Smooth muscle cell (in vitro differentiated cells): ENCODE data around the gene DHRS11. TPM values are rescaled to one million over a fixed set of nuclear protein-coding genes. Genes with fewer than 3 reads are reported as not detected.

Source experiments
- DNase-seq: peaks from one replicate; lab custom pipeline; 2025; ENCODE audit not compliant: unreplicated experiment; lab: John Stamatoyannopoulos, UW
- H2AFZ ChIP-seq: fragments of 200-600 bp; sonication (generic); 2 replicates; pipeline ENCODE4 v1.6.0; 2016; ENCODE audit warnings: antibody characterized with exemption, low read depth, mild to moderate bottlenecking
- H3F3A ChIP-seq: fragments of 200-600 bp; sonication (generic); 2 replicates; pipeline ENCODE4 v1.6.0; 2017; ENCODE audit warnings: antibody characterized with exemption, low read depth
- H3K27ac ChIP-seq: fragments of 200-600 bp; sonication (generic); 2 replicates; pipeline ENCODE4 v1.5.1; 2016; ENCODE audit warnings: low read depth, mild to moderate bottlenecking
- H3K27me3 ChIP-seq: fragments of 200-600 bp; sonication (generic); 2 replicates; pipeline ENCODE4 v1.6.1; 2016; ENCODE audit warnings: low read depth, mild to moderate bottlenecking
- H3K36me3 ChIP-seq: fragments of 200-600 bp; sonication (generic); 2 replicates; pipeline ENCODE4 v1.5.1; 2016; ENCODE audit warnings: low read depth
- H3K4me1 ChIP-seq: fragments of 200-600 bp; sonication (generic); 2 replicates; pipeline ENCODE4 v1.5.1; 2016; ENCODE audit warnings: low read depth
- H3K4me2 ChIP-seq: fragments of 200-600 bp; sonication (generic); 2 replicates; pipeline ENCODE4 v1.6.0; 2016; ENCODE audit warnings: mild to moderate bottlenecking
- H3K4me3 ChIP-seq: fragments of 200-600 bp; sonication (generic); 2 replicates; pipeline ENCODE4 v1.5.1; 2016; ENCODE audit warnings: mild to moderate bottlenecking
- H3K79me2 ChIP-seq: fragments of 200-600 bp; sonication (generic); 2 replicates; pipeline ENCODE4 v1.6.0; 2016; ENCODE audit warnings: low read depth, mild to moderate bottlenecking
- H3K9ac ChIP-seq: fragments of 200-600 bp; sonication (generic); 2 replicates; pipeline ENCODE4 v1.6.0; 2016; ENCODE audit warnings: low read depth
- H3K9me3 ChIP-seq: fragments of 200-600 bp; sonication (generic); replicated peaks from 2 replicates; pipeline ENCODE4 v1.5.1; 2016; ENCODE audit warnings: low read depth
- H4K20me1 ChIP-seq: fragments of 200-600 bp; sonication (generic); 2 replicates; pipeline ENCODE4 v1.6.0; 2016; ENCODE audit warnings: low read depth
- WGBS: methylation state at CpG from one replicate; pipeline ENCODE4 v1.1.7; 2016; ENCODE audit warnings: low lambda C conversion rate; 5-methylcytosine and 5-hydroxymethylcytosine counted together
- polyA plus RNA-seq: library from polyadenylated mRNA; unstranded; fragments of >200 nt; fragmentation: Nextera tagmentation; extraction: Ambion mirVana; gene quantifications from 2 replicates; pipeline ENCODE4 v1.2.1, GENCODE V29; 2016
- total RNA-seq: library from RNA; depleted of rRNA; stranded (reverse); fragments of >200 nt; gene quantifications from 2 replicates; pipeline ENCODE4 v1.2.3, GENCODE V29; 2014
- TF ChIP-seq, protein P1 (sequence below): fragments of 200-600 bp; sonication (generic); IDR thresholded peaks from 2 replicates; pipeline ENCODE4 v1.5.1; 2017; ENCODE audit warnings: borderline replicate concordance, mild to moderate bottlenecking, antibody characterized with exemption; ENCODE audit not compliant: insufficient read depth, poor library complexity, severe bottlenecking

Gene DHRS11
- total and polyA plus RNA-seq, 2 experiments from 2014 or later = 3.1 to 9.4 TPM

DNA sequence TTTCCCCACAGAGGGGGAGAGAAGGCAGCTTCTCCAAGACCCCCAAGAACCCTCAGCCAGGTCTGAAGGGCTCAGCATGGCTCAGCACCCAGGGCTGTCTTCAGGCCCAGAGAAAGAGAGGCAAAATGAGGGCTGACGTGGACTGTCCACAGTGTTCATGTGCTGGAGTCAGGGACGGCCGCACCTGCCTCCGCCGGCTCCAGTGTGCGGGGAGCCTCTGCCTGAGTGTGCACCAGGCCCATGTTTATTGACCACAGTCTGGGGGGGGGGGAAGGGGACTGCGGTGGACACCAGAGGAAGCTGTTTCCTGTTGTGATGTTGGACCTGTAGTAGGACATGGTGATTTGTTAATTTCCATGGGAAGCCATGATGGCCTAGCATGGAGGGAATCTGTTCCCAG is 16.6 kb downstream of the DHRS11 start:
- Histone ChIP-seq H3K79me2 (peaks cover 4% of the 10 kb centered on the region), H3F3A (no peaks in the 10 kb centered on the region), H3K9me3 (no peaks in the 10 kb centered on the region), H3K27me3 (no peaks in the 10 kb centered on the region), H3K4me2 (no peak overlapping the region), H3K4me3 (no peak overlapping the region), H3K36me3 (no peaks in the 10 kb centered on the region), H4K20me1 (no peaks in the 10 kb centered on the region), H3K4me1 (peaks cover 6% of the 10 kb centered on the region), H3K9ac (no peak overlapping the region), H3K27ac (no peak overlapping the region), H2AFZ (no peak overlapping the region)
- TF ChIP-seq, protein P1, sequence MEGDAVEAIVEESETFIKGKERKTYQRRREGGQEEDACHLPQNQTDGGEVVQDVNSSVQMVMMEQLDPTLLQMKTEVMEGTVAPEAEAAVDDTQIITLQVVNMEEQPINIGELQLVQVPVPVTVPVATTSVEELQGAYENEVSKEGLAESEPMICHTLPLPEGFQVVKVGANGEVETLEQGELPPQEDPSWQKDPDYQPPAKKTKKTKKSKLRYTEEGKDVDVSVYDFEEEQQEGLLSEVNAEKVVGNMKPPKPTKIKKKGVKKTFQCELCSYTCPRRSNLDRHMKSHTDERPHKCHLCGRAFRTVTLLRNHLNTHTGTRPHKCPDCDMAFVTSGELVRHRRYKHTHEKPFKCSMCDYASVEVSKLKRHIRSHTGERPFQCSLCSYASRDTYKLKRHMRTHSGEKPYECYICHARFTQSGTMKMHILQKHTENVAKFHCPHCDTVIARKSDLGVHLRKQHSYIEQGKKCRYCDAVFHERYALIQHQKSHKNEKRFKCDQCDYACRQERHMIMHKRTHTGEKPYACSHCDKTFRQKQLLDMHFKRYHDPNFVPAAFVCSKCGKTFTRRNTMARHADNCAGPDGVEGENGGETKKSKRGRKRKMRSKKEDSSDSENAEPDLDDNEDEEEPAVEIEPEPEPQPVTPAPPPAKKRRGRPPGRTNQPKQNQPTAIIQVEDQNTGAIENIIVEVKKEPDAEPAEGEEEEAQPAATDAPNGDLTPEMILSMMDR = no peak
- no peak for DNase-seq
- WGBS = 98% methylated on average over 7 of the region's 7 CpGs

DNA sequence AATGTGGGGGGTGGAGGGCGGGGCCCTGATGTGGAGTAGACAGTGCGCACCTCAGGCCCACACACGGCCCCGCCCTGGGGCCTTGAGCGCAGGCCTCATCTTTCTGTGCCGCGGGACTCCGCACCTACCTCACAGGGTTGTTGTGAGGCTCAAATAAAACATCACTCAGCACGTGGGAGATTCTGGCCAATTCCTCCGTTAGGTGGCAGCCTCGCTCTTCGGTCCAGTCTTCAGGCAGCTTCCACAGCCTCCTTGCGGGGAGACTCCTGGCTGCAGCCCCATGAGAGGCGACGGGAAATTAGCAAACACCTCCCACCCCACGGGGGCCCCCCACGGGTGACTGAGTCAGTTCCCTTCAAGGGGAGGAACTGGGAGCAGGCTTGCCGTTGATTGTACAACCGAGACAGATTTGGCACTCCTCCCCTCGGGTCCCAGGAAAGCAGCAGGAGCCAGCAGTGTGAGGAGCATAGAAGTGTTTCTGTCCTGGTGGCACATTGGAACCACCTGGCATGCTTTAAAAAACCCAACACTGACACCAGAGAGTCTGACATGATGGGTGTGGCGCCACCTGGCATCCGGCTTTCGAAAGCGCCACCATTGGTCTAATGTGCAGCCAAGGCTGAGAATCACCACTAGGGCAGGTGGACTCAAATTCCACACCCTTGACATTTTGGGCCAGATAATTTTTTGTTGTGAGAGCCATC is 17.3 kb downstream of the DHRS11 start:
- H3K27ac ChIP-seq = no peak overlapping the region

DNA sequence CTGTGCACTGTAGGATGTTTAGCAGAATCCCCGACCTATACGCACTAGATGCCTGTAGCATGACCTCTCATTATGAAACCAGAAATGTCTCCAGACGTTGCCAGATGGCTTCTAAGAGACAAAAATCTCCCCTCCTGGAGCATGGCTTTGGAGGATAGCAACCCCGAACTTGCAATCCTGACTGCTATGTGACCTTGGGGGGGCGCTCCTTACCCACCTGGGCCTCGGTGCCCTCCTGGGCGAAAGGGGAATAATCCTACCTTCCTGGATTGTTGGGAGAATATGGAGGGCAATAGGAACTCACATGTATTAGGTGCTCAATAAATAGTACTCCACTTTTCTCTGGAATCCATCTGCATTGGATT is 17.8 kb downstream of the DHRS11 start:
- Histone ChIP-seq H3K4me2 (no peak overlapping the region), H4K20me1 (no peaks in the 10 kb centered on the region), H3K9ac (no peak overlapping the region), H3K36me3 (no peaks in the 10 kb centered on the region), H3K27me3 (no peaks in the 10 kb centered on the region), H3K4me3 (no peak overlapping the region), H3K4me1 (no peaks in the 10 kb centered on the region), H3K79me2 (no peaks in the 10 kb centered on the region), H3F3A (no peaks in the 10 kb centered on the region), H3K9me3 (no peaks in the 10 kb centered on the region), H2AFZ (no peak overlapping the region), H3K27ac (no peak overlapping the region)
- TF ChIP-seq, protein P1 = no peak
- DNase-seq = no peak
- 91% methylated on average over 7 of the region's 7 CpGs for WGBS

More for the DNA sequence above, 17.3 kb downstream of the DHRS11 start:
- Histone ChIP-seq H3K36me3 (no peaks in the 10 kb centered on the region), H3K4me2 (no peak overlapping the region), H3K9ac (no peak overlapping the region), H2AFZ (no peak overlapping the region), H3F3A (no peaks in the 10 kb centered on the region), H3K79me2 (no peaks in the 10 kb centered on the region), H4K20me1 (no peaks in the 10 kb centered on the region), H3K27me3 (no peaks in the 10 kb centered on the region), H3K4me1 (no peaks in the 10 kb centered on the region), H3K9me3 (no peaks in the 10 kb centered on the region), H3K4me3 (no peak overlapping the region)
- TF ChIP-seq, protein P1 = peak; percentile 35
- DNase-seq = no peak
- WGBS = 78% methylated on average over 23 of the region's 24 CpGs

DNA sequence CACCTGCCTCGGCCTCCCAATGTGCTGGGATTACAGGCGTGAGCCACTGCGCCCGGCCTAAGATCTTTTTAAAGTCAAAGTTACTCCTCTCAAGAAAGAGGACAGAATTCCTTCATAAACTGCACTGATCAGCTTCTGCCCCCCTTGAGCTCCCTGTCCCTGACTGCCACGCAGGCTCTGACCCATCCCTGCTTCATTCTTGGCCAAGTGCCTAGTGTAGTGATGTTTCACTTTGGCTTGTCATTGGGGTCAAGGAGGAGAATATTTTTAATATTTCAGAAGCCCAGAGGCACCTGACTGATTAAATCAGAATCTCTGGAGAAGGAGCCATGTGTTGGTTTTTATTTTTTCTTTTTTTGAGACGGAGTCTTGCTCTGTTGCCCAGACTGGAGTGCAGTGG is 18.8 kb downstream of the DHRS11 start:
- H3K9me3 ChIP-seq = no peaks in the 10 kb centered on the region
- H3K4me3 ChIP-seq = no peak overlapping the region
- no peaks in the 10 kb centered on the region for H3K4me1 ChIP-seq
- no peaks in the 10 kb centered on the region for H3K79me2 ChIP-seq
- WGBS = 92% methylated on average over 6 of the region's 6 CpGs
- TF ChIP-seq, protein P1 = no peak
- no peaks in the 10 kb centered on the region for H3K27me3 ChIP-seq
- DNase-seq = no peak
- no peak overlapping the region for H3K4me2 ChIP-seq
- H2AFZ ChIP-seq = no peak overlapping the region
- H3K27ac ChIP-seq = no peak overlapping the region
- no peaks in the 10 kb centered on the region for H3F3A ChIP-seq
- no peaks in the 10 kb centered on the region for H4K20me1 ChIP-seq
- no peak overlapping the region for H3K9ac ChIP-seq
- no peaks in the 10 kb centered on the region for H3K36me3 ChIP-seq
